PFSK-1 (cell line): ENCODE data around the gene HOXA2.

Experiments
- FOXP2 ChIP-seq: optimal IDR thresholded peaks from 2 replicates; pipeline ENCODE3; 2011; ENCODE audit warnings: borderline replicate concordance, control low read depth, inconsistent platforms; ENCODE audit not compliant: insufficient read depth; ENCODE audit errors: extremely low read length, extremely low read depth
- POLR2AphosphoS5 ChIP-seq: IDR thresholded peaks from 2 replicates; pipeline ENCODE4 v1.6.1; 2012; ENCODE audit warnings: low read depth, mild to moderate bottlenecking, control low read depth, low read length, moderate library complexity
- SIN3A ChIP-seq: IDR thresholded peaks from 2 replicates; pipeline ENCODE4 v1.6.1; 2012; ENCODE audit warnings: mild to moderate bottlenecking, low read length, moderate library complexity, borderline replicate concordance; ENCODE audit not compliant: insufficient read depth
- TAF1 ChIP-seq: IDR thresholded peaks from 2 replicates; pipeline ENCODE4 v1.6.1; 2012; ENCODE audit warnings: low read length, control low read depth, borderline replicate concordance; ENCODE audit not compliant: insufficient read depth
- TF ChIP-seq, protein P1 (sequence below), 2 experiments: IDR thresholded peaks; 2 replicates each; pipeline versions ENCODE4 v1.6.1 to v1.8.0; 2011 to 2012; ENCODE audit warnings: low read depth in 2 of 2, low read length in 2 of 2, control low read depth in 1 of 2, inconsistent platforms in 1 of 2, mild to moderate bottlenecking in 1 of 2, moderate library complexity in 1 of 2; ENCODE audit not compliant: insufficient read depth in 1 of 2

The HOXA2 gene

GRCh38 chr7:27148756-27149641, 46.5 kb upstream of the HOXA2 start:
- TF ChIP-seq TAF1 = no peak
- TF ChIP-seq POLR2AphosphoS5 = no peak
- TF ChIP-seq FOXP2 = no peak
- no peak for TF ChIP-seq SIN3A
- TF ChIP-seq, protein P1, sequence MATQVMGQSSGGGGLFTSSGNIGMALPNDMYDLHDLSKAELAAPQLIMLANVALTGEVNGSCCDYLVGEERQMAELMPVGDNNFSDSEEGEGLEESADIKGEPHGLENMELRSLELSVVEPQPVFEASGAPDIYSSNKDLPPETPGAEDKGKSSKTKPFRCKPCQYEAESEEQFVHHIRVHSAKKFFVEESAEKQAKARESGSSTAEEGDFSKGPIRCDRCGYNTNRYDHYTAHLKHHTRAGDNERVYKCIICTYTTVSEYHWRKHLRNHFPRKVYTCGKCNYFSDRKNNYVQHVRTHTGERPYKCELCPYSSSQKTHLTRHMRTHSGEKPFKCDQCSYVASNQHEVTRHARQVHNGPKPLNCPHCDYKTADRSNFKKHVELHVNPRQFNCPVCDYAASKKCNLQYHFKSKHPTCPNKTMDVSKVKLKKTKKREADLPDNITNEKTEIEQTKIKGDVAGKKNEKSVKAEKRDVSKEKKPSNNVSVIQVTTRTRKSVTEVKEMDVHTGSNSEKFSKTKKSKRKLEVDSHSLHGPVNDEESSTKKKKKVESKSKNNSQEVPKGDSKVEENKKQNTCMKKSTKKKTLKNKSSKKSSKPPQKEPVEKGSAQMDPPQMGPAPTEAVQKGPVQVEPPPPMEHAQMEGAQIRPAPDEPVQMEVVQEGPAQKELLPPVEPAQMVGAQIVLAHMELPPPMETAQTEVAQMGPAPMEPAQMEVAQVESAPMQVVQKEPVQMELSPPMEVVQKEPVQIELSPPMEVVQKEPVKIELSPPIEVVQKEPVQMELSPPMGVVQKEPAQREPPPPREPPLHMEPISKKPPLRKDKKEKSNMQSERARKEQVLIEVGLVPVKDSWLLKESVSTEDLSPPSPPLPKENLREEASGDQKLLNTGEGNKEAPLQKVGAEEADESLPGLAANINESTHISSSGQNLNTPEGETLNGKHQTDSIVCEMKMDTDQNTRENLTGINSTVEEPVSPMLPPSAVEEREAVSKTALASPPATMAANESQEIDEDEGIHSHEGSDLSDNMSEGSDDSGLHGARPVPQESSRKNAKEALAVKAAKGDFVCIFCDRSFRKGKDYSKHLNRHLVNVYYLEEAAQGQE (IDR thresholded peaks at IDR 0.05; ENCODE audit: insufficient read depth in 1 of 2, low read depth in 2 of 2, low read length in 2 of 2) = no peak

GRCh38 chr7:27148031-27148755, 45.7 kb upstream of the HOXA2 start:
- TF ChIP-seq SIN3A (no peak), FOXP2 (no peak), POLR2AphosphoS5 (no peak), TAF1 (no peak)
- TF ChIP-seq, protein P1 (IDR thresholded peaks at IDR 0.05; ENCODE audit: insufficient read depth in 1 of 2, low read depth in 2 of 2, low read length in 2 of 2) = no peak

DNA sequence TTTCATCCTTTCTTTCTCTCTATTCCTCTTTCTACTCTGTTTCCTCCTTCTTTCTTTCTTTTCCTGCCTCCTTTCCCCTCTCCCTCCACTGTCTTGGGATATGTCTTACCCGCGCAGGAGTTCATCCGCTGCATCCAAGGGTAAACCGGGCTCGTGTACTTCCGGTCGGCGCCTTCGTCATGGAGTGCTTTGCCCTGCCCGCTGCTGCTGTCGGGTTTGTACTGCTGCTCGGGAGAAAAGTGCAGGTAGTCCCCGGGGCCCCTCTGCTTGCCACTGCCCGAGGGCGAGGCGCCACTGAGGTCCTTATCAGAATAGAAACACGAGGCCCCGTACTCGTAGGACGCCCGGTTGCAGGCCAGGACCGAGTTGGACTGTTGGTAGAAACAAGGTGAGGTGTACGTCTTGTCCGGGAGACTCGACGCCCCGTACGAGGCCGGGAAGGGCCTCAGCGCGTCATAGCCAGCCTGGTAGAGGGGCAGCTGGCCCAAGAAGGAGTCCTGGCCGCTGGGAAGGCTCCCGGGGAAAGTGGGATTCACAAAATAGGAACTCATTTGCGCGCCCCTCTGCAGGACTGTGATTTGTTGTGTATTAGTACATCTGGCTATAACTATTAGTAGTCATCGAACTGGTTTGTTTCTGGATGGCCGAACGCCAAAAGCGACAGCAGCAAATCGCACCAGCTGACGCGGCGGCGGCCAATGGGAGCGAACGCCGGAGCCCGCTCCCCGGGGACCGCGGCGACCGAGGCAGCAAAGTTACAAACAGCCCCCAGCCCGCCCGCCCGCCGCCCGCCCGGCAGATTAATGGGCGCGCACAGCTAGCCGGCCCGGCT, 44.9 kb upstream of the HOXA2 start, which contains the start of gene HOXA6:
Gene HOXA6, minus strand, starts transcription at position 576 of the 832 bp plus-strand sequence. Its CDS starts 25 bp downstream, at position 551.
- TF ChIP-seq POLR2AphosphoS5 = no peak
- TF ChIP-seq TAF1 = no peak
- no peak for TF ChIP-seq SIN3A
- no peak for TF ChIP-seq FOXP2
- TF ChIP-seq, protein P1 (IDR thresholded peaks at IDR 0.05; ENCODE audit: insufficient read depth in 1 of 2, low read depth in 2 of 2, low read length in 2 of 2) = no peak

DNA sequence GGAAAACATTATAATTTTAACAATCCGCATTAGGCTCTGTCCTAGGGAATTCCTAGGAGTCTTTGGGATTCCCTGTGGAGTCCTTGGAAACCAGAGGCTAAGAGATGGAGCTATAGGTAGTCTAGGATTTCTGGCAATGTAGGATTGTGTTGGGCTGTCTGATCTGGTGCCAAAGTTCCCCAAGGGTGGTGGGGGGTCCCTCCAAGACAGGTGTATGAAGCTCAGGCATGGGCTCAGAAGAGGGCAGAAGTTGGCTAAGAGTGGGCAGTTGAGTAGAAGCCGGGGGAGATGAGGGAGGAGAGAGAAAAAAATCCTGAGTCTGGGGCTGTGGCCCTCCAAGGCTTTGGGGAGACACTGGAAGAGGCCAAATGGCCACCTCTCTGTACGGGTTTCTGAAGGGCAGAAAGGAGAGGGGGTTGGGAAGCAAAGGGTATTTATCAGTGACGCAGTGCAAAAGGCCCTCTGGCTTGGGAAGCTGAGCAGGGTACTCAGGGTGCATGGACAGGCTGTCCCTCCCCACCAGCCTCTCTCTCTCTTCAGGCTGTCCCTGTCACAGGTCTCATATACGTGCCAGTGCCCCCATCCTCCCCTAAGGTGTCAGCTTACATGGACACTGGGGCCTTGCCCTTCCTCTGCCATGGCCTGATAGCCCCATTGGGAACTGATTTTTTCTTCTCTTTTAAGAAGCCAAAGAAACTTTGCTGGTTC, 44.2 kb upstream of the HOXA2 start:
- no peak for TF ChIP-seq POLR2AphosphoS5
- no peak for TF ChIP-seq FOXP2
- no peak for TF ChIP-seq SIN3A
- TF ChIP-seq, protein P1 (IDR thresholded peaks at IDR 0.05; ENCODE audit: insufficient read depth in 1 of 2, low read depth in 2 of 2, low read length in 2 of 2) = no peak
- no peak for TF ChIP-seq TAF1
